DMS53 treated with DMSO at 0.1 percent for 48 hours (cell line): ENCODE measurements around the gene MRPS35.

Experiments
- DNase-seq: peaks from one replicate; lab custom pipeline; 2025; ENCODE audit not compliant: unreplicated experiment; lab: John Stamatoyannopoulos, UW

MRPS35 gene

GRCh38 chr12:27771481-27772327 lies 61.1 kb downstream of the MRPS35 start:
- DNase-seq: peak; percentile 71

DNA sequence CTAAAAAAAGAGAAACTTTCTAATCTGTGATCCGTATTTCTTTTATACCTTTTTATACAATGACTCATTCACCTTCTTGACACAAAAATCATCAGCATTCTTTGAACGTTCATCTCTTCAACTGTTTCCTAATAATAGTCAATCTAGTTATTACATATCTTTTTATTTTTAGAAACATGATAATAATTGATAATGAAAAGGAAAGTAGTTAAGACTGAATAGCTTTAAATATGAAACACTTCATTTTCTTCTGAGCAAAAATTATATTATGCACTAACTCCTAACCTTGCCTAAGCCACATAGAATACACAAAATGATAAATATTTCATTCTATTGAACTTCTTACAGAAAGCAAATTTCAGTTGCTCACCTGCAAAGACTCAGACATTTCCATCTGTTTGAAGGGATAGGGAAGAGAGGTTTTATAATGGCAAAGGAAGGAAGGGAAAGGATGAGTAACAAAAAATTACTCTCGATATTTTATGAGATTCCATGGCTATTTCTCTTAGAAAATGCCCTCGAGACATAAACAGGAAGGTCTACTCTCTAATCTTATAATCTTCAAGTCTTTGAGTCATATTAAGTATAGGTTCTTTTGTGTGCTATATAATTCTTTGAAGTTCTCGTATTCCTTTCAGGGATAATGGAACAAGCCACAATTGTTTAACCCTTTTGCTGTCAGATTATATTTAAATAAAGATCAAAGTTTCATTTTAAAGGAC lies 61.9 kb downstream of the MRPS35 start:
- DNase-seq: no peak

DNA sequence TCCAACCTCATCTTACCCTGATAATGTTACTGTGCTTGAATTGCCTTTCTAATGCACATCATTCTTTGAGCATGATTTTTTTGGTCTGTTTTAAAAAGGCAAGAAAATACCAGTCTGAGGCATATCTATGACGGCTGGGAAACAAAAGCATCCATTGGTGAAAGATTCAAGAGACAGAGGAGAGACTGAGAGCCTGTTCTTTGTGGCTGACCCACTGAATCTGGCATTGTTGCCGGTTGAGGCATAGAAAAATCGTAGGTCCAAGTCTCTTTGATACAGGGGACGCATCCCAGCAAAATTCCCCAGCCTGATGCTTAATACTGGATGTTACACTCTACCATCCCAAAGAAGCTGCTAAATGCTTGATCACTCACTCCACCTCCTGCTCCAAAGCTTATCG lies 66.5 kb downstream of the MRPS35 start:
- no peak for DNase-seq

GRCh38 chr12:27778206-27778605 lies 67.6 kb downstream of the MRPS35 start:
- no peak for DNase-seq

DNA sequence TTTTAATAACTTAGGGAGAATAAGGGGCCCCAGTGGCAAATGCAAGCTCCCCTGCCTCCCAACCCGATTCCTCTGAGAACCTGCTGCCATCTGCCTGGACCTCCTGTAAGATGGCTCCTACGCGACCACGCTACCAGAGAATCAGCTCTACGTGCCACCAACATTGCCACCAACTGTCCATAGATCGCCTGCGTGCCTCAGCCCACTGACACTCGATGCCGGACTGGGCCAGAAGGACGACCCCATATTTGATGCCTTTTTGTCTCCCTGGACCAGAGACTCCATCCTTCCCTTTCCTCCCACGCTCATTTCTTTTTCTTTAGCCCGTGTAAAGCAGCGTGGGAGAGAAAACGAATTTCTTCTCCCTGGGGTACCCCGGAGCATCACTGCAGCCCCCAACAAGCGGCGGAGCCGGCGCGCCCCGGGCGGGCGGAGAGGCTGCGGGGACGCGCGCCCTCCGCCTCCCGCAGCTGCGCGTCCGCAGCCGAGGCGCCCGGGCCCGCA lies 68.8 kb downstream of the MRPS35 start:
- DNase-seq: peak; percentile 55

- peak; percentile 85 for DNase-seq
Measured at GRCh38 chr12:27779920-27780611, 69.4 kb downstream of the MRPS35 start, which contains the start of the genes KLHL42 and MANSC4. Gene KLHL42, plus strand, starts transcription at chr12:27780233. Its CDS starts 98 bp downstream, at chr12:27780331. Gene MANSC4, minus strand, starts transcription at chr12:27780236. Its CDS starts 8,960 bp downstream, at chr12:27771276.

DNA sequence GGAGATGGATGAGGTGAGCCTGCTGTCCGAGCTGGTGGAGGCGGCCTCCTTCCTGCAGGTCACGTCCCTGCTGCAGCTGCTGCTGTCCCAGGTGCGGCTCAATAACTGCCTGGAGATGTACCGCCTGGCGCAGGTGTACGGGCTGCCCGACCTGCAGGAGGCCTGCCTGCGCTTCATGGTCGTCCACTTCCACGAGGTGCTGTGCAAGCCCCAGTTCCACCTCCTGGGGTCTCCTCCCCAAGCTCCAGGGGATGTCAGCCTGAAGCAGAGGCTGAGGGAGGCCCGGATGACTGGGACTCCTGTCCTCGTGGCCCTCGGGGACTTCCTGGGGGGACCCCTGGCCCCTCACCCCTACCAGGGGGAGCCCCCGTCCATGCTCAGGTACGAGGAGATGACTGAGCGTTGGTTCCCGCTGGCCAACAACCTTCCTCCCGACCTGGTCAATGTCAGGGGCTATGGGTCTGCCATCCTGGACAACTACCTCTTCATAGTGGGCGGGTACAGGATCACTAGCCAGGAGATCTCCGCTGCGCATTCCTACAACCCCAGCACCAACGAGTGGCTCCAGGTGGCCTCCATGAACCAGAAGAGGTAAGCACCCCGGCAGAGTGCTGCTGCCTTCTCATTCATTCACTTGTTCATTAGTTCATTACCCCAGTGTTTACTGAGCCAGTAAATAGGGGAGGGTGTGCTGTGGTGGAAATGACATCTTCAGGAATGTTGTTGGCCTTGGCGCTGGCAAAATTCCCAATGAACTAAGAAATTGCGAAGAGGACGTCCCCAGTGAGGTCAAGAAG lies 70.2 kb downstream of the MRPS35 start:
- DNase-seq: peak; percentile 85

GRCh38 chr12:27781680-27782079 lies 71.0 kb downstream of the MRPS35 start:
- no peak for DNase-seq

GRCh38 chr12:27782481-27782880 lies 71.8 kb downstream of the MRPS35 start:
- DNase-seq: no peak

DNA sequence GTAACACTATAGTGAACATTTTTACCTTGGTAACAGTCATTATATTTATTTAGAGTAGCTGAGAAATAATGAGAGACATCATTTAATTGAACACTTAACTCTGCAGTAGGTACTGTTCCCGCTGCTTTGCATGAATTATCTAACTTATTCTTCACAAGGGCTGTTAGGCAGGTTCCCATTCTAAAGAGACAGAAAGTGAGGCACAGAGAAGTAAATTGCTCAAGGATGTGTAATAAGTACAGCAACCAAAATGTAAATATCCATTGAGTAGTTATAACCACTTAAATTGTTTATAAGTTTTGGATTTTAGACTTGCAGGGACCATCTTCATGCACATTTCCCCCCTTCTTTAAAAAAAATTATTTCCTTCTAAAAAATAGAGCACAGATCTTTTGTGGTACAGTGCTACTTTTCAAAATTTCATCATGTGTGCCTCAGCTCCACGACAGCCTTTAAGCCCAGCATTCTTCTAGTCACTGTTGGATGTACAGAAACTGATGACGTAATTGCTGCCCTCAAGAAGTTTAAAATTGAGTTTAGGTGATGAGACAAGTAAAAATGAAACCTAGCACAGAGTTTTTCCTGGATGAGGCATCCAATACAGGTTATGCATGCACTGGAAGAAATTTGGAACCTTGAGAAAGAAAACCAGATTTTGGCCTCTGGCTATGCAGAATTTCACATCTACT lies 75.4 kb downstream of the MRPS35 start:
- DNase-seq: peak; percentile 28

GRCh38 chr12:27787559-27787958 lies 76.9 kb downstream of the MRPS35 start:
- DNase-seq: no peak

GRCh38 chr12:27790179-27790578 lies 79.5 kb downstream of the MRPS35 start:
- DNase-seq: no peak

DNA sequence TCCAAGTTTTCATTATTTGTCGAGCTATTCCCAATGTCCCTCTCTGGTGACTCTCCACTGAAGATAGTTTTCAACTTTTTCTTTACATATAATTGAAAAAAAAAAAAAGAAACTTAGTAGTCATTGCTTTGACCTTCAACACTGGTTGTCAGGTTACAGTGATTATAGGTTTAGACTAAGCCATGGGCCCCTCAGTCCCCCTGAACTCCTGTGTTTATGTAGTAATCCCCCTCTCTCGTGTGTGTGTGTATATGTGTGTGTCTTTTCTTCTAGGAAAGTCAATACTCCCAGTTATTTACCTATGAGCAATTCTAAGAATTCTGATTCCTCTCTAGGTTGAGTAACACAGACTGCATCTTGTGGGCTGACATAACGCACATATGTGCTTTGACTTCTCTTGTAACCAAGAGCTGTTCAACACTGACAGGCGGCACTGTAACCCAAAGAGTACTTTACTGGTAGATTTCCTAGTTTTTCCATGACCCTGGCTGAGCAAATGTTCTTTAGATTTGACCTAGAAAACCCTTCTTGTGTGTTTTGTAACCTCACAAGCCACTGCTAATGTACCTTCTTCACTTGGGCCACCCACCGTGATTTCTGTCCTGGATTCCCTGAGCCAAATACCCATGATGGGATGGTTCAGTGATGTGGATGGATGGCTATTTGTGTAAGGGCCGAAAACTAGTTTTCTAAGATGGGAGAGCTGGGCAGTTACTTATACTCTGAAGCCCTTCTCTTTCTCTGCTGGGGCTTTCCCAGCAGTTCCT lies 84.4 kb downstream of the MRPS35 start:
- DNase-seq: no peak

DNA sequence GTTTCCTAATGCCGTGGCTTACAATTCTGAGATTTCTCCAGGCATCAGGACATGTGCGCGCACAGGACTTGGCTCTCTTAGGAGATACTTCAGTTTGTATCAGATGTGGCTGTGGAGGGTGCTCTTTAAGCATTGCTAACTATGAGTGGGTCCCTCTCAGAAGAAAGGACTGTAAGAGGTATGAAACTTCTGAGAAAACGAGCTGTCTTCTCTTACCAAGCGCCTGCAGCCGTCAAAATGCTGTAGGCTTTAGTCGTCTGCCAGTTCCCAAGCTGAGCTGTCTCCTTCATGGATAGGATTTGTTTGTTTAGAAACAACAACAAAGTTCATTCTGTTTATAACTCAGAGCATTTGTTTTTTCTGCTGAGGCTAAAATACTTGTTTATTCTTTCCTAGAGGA lies 85.5 kb downstream of the MRPS35 start:
- no peak for DNase-seq

DNA sequence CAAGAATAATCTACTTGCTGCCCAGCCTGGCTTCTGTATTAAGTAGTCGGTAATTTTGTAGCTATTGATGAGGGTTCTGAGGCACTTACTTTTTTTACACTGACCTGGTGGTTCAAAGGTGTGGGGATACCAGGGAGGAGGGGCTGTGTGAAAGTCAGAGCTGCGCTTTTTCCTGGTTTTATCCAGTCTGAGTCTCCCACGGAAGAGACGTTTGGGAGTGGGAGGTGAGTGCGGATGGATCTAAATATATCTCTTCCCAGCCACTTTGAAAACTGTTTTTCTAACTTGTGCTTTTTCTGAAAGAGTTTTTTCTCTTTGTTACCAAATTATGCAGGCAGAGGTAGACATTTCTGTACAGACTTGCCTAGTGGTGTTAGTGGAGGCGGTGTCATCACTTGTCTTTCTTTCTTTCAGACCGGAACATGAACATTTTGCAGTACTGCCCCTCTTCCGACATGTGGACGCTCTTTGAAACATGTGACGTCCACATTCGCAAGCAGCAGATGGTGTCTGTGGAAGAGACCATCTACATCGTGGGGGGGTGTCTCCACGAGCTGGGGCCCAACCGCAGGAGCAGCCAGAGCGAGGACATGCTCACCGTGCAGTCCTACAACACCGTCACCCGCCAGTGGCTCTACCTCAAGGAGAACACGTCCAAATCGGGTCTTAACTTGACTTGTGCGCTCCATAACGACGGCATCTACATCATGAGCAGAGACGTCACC lies 86.8 kb downstream of the MRPS35 start:
- DNase-seq: no peak

GRCh38 chr12:27800819-27801218 lies 90.2 kb downstream of the MRPS35 start:
- no peak for DNase-seq

GRCh38 chr12:27801630-27802029 lies 91.0 kb downstream of the MRPS35 start:
- DNase-seq: no peak

DNA sequence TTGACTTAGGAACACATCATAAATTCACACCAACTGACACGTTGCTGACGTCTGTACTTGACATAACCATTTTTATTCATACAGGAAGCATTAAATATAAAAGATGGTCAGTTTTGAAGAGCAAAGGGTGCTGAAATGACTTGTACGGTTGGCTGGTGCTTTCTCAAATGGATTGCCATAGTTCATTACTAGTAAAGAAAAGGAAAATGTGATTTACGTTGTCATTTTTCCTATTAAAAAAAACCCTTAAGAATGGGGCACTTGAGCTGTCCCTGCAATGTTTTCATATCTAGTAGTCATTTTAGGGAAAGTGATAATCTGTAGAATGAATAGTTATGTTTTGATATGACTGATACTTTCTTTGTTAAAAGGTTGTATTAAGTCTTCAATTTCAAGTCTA lies 91.9 kb downstream of the MRPS35 start:
- no peak for DNase-seq

- DNase-seq: no peak
Measured at GRCh38 chr12:27802936-27803335, 92.3 kb downstream of the MRPS35 start.
